GM20000 (cell line): ENCODE data around the gene UVRAG.

Experiments used
- DNase-seq: peaks from one replicate; pipeline ENCODE4 v3.0.0; 2012; ENCODE audit warnings: low spot score
- TF ChIP-seq, protein P1 (sequence below): IDR thresholded peaks from 2 replicates; pipeline ENCODE4 v1.5.1; 2012; ENCODE audit warnings: mild to moderate bottlenecking, control low read depth; ENCODE audit errors: extremely low read depth, missing control alignments

UVRAG gene

DNA sequence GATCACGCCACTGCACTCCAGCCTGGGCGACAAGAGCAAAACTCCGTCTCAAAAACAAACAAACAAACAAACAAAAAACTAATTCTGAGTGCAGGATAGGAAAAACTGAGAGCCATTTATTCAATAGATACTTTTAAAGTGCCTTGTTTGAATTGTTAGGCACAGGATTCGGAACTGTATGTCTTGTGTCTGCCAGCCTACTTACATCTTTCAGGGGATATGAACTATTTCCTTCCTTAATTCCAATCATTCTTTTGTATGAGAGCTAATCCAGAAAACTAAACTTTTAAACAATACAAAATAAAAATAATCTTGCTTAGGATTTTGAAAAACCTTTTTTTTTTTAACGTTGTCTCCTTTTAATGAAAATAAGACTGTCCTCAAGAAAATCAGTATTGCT lies 12.6 kb downstream of the UVRAG start:
- TF ChIP-seq, protein P1, sequence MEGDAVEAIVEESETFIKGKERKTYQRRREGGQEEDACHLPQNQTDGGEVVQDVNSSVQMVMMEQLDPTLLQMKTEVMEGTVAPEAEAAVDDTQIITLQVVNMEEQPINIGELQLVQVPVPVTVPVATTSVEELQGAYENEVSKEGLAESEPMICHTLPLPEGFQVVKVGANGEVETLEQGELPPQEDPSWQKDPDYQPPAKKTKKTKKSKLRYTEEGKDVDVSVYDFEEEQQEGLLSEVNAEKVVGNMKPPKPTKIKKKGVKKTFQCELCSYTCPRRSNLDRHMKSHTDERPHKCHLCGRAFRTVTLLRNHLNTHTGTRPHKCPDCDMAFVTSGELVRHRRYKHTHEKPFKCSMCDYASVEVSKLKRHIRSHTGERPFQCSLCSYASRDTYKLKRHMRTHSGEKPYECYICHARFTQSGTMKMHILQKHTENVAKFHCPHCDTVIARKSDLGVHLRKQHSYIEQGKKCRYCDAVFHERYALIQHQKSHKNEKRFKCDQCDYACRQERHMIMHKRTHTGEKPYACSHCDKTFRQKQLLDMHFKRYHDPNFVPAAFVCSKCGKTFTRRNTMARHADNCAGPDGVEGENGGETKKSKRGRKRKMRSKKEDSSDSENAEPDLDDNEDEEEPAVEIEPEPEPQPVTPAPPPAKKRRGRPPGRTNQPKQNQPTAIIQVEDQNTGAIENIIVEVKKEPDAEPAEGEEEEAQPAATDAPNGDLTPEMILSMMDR: no peak
- DNase-seq: no peak

DNA sequence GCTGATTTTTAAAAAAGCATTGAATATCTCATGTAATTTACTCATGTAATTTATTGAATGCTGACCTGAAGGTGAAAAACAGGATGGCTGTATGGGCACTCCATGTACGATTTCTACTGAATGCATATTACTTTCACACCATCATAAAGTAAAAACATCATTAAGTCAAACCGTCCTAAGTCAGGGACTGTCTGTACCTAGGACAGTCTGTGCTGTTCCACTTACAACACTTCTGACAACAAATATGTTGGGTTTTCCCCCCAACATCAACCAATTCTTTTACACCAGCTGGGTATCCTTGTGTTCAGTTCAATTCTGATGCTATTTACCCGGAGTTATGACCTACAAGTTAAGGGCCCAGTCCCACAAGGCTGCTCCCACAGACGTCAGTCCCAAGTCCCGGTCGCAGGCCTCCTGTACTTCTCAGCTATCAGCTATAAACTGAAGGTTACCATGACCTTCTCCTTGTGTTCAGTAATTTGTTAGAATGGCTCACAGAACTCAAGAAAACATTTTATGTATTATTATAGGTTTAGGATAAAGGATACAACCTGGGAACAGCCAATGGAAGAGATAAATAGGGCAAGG lies 17.0 kb downstream of the UVRAG start:
- DNase-seq: no peak
- TF ChIP-seq, protein P1: no peak

DNA sequence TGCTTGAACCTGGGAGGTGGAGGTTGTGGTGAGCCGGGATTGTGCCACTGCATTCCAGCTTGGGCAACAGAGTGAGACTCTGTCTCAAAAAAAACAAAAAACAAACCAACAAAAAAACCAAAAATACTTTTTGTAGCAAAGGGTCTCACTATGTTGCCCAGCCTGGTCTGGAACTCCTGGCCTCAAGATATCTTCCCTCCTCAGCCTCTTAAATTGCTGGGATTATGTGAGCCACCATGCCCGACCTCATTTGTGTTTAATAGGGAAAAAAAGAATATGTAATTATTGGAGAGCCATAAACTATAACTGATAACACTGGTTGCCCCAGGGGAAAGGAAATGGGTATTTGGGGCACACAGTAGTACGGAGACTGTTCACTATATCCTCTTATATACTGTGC lies 19.7 kb downstream of the UVRAG start:
- TF ChIP-seq, protein P1: no peak
- DNase-seq: no peak

DNA sequence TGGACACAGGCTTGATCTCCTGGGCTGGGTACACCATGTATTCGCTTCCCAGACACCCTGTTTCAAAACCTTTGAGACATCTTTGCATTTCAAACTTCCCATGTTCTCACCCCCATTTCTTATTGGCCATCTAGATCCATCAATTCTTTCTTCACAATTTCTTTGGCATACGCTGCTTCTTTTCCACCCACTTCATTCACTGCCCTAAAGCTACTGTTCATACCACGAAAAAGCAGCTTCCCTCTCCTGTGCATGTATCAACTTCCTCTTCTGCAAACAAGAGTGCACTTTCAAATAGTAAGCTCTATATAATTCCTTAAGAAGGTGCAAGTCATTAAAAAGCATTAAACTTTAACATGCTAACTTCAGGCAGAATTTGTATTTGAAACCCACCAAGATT lies 21.4 kb downstream of the UVRAG start:
- no peak for DNase-seq

DNA sequence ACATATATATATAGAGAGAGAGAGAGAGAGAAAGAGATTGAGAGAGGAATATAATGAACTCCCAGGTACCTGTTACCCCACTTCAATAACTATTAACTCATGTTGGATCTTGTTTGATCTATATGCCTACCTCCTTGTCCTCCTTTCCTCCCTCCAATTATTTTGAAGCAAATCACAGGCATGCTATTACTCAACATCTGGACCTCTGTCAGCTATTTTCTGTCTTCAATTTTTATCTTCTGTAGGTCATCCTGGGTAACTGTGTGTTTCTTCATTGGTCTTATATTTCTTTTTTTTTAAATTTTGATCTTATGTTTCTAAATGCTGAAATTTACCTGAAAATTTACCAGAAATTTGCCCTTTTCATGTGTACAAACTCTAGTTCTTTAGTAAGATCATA lies 24.8 kb downstream of the UVRAG start:
- no peak for DNase-seq
- TF ChIP-seq, protein P1: no peak

More for the DNA sequence above, 21.4 kb downstream of the UVRAG start:
- TF ChIP-seq, protein P1: no peak

DNA sequence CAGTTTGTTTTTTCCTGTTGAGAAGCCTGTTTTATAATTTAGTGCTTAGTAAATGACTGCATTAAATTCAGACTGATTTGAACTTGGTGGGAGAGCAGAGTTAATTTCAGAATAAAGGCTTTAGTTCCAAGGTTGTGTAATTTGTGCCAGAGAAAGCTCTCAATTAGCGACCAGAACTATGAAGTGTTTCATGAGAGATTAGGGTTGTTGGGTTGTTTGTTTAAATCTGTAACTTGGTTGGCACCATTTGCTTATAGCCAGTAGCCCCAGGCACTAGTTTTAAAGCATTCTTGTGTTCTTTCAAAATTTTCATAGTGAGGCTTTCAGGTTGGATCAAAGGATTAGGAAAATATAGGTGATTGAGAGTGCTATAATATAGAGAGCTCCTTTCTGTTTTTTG lies 25.5 kb downstream of the UVRAG start:
- no peak for DNase-seq
- TF ChIP-seq, protein P1: no peak

DNA sequence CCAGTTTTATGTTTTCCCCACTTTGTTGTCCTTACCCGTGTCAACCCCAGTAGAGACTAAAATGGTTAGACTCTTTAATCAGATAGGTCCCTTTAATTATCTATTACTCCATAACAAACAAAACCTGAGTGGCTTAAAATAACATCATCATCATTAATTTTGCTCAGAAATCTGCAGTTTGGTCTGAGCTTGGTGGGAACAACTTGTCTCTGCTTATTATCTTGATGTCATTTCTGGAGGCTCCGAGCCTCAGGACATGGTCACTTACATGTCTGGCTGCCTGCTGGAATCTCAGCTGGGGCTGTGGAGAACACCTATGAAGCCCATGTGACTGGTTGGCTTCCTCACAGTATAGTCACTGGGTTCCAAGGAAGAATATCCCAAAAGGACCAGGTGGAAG lies 26.7 kb downstream of the UVRAG start:
- DNase-seq: no peak
- TF ChIP-seq, protein P1: no peak

DNA sequence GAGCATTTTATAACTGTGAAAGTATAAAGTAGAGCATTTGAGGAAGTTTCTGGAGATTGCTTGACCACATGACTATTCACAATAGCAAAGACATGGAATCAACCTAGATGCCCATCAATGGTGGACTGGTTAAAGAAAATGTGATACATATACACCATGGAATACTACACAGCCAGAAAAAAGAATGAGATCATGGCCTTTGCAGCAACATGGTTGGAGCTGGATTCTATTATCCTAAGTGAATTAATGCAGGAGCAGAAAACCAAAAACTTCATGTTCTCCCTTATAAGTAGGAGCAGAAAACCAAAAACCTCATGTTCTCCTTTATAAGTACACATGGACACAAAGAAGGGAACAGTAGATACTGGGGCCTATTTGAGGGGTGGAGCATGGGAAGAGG lies 30.3 kb downstream of the UVRAG start:
- TF ChIP-seq, protein P1: no peak
- DNase-seq: no peak
